ENCODE data around the gene ZMIZ1.

DNA sequence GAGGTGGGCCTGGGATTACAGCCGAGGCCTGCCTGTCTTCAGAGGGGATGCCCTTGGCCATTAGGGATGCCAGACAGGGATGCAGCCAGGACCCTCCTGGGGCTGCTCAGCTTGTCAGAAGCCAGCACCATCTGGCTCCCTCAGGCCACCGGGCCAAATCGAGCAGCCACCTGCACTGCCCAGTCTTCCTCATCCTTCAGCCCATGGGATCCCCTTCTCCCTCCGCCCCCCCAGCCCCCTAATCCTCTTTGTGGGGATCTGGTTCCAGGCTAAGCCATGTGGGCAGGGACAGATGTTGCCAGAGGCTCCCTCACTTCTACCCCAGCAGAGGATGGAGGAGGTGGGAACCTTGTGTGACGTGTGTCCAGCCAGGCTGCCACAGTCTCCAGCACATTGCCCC lies 141.1 kb downstream of the ZMIZ1 start:
- TF ChIP-seq, protein P1, sequence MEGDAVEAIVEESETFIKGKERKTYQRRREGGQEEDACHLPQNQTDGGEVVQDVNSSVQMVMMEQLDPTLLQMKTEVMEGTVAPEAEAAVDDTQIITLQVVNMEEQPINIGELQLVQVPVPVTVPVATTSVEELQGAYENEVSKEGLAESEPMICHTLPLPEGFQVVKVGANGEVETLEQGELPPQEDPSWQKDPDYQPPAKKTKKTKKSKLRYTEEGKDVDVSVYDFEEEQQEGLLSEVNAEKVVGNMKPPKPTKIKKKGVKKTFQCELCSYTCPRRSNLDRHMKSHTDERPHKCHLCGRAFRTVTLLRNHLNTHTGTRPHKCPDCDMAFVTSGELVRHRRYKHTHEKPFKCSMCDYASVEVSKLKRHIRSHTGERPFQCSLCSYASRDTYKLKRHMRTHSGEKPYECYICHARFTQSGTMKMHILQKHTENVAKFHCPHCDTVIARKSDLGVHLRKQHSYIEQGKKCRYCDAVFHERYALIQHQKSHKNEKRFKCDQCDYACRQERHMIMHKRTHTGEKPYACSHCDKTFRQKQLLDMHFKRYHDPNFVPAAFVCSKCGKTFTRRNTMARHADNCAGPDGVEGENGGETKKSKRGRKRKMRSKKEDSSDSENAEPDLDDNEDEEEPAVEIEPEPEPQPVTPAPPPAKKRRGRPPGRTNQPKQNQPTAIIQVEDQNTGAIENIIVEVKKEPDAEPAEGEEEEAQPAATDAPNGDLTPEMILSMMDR (IDR thresholded peaks at IDR 0.05) = no peak
- no peak for TF ChIP-seq POLR2A (IDR thresholded peaks at IDR 0.05)

All from lower leg skin (tissue), 3 donors.